Measurements from ENCODE around the gene SLCO1B1. TPM values are rescaled to one million over a fixed set of nuclear protein-coding genes. Genes with fewer than 3 reads are reported as not detected.
"Not testable (repeated sequence)": the region's sequence is repeated elsewhere in the genome, so short reads cannot be mapped to it uniquely, and the experiment has no call there.

Gene SLCO1B1, protein sequence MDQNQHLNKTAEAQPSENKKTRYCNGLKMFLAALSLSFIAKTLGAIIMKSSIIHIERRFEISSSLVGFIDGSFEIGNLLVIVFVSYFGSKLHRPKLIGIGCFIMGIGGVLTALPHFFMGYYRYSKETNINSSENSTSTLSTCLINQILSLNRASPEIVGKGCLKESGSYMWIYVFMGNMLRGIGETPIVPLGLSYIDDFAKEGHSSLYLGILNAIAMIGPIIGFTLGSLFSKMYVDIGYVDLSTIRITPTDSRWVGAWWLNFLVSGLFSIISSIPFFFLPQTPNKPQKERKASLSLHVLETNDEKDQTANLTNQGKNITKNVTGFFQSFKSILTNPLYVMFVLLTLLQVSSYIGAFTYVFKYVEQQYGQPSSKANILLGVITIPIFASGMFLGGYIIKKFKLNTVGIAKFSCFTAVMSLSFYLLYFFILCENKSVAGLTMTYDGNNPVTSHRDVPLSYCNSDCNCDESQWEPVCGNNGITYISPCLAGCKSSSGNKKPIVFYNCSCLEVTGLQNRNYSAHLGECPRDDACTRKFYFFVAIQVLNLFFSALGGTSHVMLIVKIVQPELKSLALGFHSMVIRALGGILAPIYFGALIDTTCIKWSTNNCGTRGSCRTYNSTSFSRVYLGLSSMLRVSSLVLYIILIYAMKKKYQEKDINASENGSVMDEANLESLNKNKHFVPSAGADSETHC
- polyA plus RNA-seq: not detected

DNA sequence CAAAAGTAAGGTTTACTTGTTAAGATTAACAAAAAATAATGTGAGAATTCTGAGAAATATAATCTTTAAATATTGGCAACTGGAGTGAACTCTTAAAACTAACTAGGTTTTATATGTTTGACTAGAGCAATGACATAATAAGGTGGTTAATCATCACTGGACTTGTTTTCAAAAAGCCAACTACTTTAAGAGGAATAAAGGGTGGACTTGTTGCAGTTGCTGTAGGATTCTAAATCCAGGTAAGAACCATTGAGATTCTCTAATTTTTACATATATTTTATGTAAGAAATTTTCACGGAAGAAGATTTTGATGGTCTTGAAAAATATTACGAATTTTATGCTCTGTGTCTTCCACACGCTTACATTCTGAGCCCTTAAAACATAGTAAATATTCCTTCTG, at the start of gene SLCO1B1:
SLCO1B1 (plus strand) TSS at position 197 of the 400 bp plus-strand sequence. CDS start 10,381 bp downstream, outside the sequence.
- H3K4me1 Mint-ChIP-seq: no peaks in the 10 kb centered on the region
- no peaks in the 10 kb centered on the region for H3K36me3 Mint-ChIP-seq
- H3K27me3 Mint-ChIP-seq: no peaks in the 10 kb centered on the region
- H3K9me3 Mint-ChIP-seq: peaks cover 0 to 8% (median 2%) of the 10 kb centered on the region in 3 donors
- no peak within 1 kb of the TSS for H3K4me3 Mint-ChIP-seq
- no peak within 1 kb of the TSS for H3K27ac Mint-ChIP-seq

DNA sequence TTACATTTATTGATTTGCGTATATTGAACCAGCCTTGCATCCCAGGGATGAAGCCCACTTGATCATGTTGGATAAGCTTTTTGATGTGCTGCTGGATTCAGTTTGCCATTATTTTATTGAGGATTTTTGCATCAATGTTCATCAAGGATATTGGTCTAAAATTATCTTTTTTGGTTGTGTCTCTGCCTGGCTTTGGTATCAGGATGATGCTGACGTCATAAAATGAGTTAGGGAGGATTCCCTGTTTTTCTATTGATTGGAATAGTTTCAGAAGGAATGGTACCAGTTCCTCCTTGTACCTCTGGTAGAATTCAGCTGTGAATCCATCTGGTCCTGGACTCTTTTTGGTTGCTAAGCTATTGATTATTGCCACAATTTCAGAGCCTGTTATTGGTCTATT, 46.2 kb upstream of the SLCO1B1 start:
- H3K36me3 Mint-ChIP-seq, H3K4me1 Mint-ChIP-seq, H3K9me3 Mint-ChIP-seq, H3K27ac Mint-ChIP-seq, H3K27me3 Mint-ChIP-seq, H3K4me3 Mint-ChIP-seq: not testable (repeated sequence)

DNA sequence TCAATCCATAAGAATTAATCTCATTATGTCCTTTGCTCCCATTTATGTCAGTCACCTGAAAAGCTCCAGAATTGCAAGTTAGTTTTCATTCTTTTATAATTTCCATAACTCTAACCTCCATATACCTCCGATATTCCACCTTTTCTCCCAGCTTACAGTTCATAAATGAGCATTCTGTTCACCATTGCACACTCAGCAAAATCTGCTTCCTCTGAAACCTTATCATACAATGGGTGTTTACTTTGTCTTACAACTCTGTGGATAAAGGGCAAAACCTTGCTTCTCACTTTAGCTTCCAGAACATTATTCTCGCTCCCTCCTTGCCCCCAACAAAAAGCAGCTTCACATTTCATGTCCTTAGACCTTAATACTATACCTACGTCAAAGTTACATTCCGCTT, 19.3 kb upstream of the SLCO1B1 start:
- no peak overlapping the region for H3K4me3 Mint-ChIP-seq
- H3K4me1 Mint-ChIP-seq: no peaks in the 10 kb centered on the region
- H3K36me3 Mint-ChIP-seq: no peaks in the 10 kb centered on the region
- H3K27ac Mint-ChIP-seq: peak overlapping the region in 1 of 3 donors; percentile 4
- H3K27me3 Mint-ChIP-seq: no peaks in the 10 kb centered on the region
- H3K9me3 Mint-ChIP-seq: peaks cover 2 to 12% (median 5%) of the 10 kb centered on the region in 3 donors

DNA sequence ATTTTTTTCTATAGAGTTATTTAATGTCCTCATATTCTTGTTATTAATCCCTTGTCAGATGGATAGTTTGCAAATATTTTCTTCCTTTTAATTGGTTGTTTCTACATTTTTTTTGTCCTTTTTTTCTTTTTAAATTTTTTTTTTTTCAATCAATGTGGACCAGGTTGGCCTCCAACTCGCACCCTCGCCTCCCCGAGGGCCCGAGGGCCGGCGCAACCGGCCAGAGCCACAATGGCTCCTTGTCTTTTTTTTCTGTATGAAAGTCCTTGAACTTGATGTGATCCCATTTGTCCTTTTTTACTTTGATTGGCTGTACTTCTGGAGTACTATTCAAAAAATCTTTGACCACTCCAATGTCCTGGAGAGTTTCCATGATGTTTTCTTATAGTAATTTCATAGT, 17.7 kb upstream of the SLCO1B1 start:
- H3K4me3 Mint-ChIP-seq: no peak overlapping the region
- no peaks in the 10 kb centered on the region for H3K4me1 Mint-ChIP-seq
- H3K27me3 Mint-ChIP-seq: no peaks in the 10 kb centered on the region
- peaks cover 2 to 12% (median 5%) of the 10 kb centered on the region in 3 donors for H3K9me3 Mint-ChIP-seq
- H3K36me3 Mint-ChIP-seq: no peaks in the 10 kb centered on the region
- no peak overlapping the region for H3K27ac Mint-ChIP-seq

DNA sequence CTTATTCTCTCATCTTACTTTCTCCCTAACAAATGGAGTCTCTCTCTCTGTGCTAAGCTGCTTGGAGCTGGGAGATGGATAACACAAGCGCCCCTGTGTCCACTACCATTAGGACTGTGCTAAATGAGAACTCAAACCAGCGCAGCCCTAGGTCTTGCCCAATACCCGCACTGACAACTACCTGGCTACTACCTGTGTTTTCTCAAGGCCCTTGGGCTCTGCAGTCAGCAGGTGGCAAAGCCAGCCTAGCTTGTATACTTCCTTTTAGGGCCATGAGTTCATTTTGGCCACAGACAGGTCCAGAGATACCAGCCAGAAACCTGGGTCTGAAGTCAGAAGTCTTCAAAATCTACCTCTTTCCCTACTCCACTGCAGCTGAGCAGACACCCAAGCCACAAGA, 13.0 kb upstream of the SLCO1B1 start:
- H3K27me3 Mint-ChIP-seq: no peaks in the 10 kb centered on the region
- H3K9me3 Mint-ChIP-seq: peaks cover 0 to 7% (median 2%) of the 10 kb centered on the region in 3 donors
- no peaks in the 10 kb centered on the region for H3K4me1 Mint-ChIP-seq
- H3K27ac Mint-ChIP-seq: no peak overlapping the region
- no peaks in the 10 kb centered on the region for H3K36me3 Mint-ChIP-seq
- no peak overlapping the region for H3K4me3 Mint-ChIP-seq

DNA sequence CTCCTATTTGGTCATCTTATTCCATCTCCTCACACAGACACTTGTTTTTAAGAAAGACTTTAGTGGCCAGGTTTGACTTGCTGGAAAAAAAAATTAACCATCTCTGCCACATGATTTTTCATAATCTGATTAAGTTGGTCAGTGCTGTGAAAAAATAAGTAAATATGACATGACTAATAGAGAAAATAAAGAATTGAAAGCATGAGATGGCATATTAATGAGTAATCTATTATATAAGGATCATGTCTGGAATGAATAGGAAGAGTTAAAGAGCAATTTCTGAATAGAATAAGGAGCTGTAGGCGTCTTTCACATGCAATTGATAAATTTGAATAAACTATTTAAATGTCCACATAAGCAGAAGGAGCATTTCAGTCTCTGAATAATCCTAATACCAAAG, 12.2 kb upstream of the SLCO1B1 start:
- no peaks in the 10 kb centered on the region for H3K27me3 Mint-ChIP-seq
- no peaks in the 10 kb centered on the region for H3K36me3 Mint-ChIP-seq
- H3K9me3 Mint-ChIP-seq: peaks cover 0 to 7% (median 0%) of the 10 kb centered on the region in 3 donors
- H3K27ac Mint-ChIP-seq: no peak overlapping the region
- H3K4me3 Mint-ChIP-seq: no peak overlapping the region
- H3K4me1 Mint-ChIP-seq: no peaks in the 10 kb centered on the region

DNA sequence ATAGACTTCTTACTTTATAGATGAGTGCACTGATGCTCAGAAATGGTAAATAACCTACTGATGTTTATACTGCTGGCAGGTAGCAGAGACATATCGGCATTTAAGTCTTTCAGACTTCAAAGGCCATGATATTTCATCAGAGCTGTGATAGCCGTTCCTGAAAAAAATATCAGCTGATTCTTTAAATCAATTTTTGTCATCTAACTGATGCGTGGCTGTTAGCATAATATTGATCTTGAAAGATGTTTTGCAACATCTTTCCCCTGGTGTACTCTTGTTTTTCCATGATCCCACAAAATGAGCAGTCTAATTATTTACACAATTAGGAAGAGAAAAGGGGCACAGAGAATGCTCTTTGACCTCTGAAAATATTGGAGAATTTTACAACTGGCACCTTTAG, 1.6 kb upstream of the SLCO1B1 start:
- no peaks in the 10 kb centered on the region for H3K36me3 Mint-ChIP-seq
- H3K27me3 Mint-ChIP-seq: no peaks in the 10 kb centered on the region
- H3K4me3 Mint-ChIP-seq: no peak overlapping the region
- H3K27ac Mint-ChIP-seq: no peak overlapping the region
- H3K4me1 Mint-ChIP-seq: no peaks in the 10 kb centered on the region
- peaks cover 0 to 6% (median 0%) of the 10 kb centered on the region in 3 donors for H3K9me3 Mint-ChIP-seq

DNA sequence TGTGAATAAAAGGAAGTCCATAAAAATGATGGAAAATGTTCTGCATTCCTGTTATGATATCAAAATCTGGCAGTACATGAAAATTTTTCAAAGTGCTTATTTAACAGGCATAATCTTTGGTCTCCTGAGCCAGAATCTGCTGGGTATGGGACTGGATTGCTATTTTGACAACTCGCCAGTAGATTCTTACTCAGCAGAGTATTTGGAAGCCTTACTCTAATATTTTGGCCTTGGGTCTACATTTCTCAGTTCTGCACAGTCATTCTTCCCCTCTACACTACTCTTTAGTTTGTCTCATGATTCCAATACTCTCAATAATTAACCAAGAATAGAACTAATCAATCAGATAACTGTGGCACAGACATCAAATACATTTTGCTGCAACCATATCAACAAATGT, 1.1 kb upstream of the SLCO1B1 start:
- Mint-ChIP-seq H3K9me3 (peaks cover 0 to 6% (median 0%) of the 10 kb centered on the region in 3 donors), H3K27me3 (no peaks in the 10 kb centered on the region), H3K4me1 (no peaks in the 10 kb centered on the region), H3K36me3 (no peaks in the 10 kb centered on the region), H3K4me3 (no peak overlapping the region), H3K27ac (no peak overlapping the region)

DNA sequence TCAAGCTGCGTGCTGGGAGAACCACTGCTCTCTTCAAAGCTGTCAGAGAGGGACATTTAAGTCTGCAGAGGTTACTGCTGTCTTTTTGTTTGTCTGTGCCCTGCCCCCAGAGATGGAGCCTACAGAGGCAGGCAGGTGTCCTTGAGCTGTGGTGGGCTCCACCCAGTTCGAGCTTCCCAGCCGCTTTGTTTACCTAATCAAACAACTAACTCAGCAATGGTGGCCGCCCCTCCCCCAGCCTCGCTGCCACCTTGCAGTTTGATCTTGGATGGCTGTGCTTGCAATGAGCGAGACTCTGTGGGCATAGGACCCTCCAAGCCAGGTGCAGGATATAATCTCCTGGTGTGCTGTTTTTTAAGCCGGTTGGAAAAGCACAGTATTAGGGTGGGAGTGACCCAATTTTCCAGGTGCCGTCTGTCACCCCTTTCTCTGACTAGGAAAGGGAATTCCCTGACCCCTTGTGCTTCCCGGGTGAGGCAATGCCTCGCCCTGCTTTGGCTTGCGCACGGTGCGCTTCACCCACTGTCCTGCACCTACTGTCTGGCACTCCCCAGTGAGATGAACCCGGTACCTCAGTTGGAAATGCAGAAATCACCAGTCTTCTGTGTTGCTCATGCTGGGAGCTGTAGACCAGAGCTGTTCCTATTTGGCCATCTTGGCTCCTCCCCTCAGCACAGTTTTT, 6.5 kb downstream of the SLCO1B1 start:
- not testable (repeated sequence) for H3K36me3 Mint-ChIP-seq, H3K27ac Mint-ChIP-seq, H3K27me3 Mint-ChIP-seq, H3K4me1 Mint-ChIP-seq, H3K4me3 Mint-ChIP-seq, H3K9me3 Mint-ChIP-seq

DNA sequence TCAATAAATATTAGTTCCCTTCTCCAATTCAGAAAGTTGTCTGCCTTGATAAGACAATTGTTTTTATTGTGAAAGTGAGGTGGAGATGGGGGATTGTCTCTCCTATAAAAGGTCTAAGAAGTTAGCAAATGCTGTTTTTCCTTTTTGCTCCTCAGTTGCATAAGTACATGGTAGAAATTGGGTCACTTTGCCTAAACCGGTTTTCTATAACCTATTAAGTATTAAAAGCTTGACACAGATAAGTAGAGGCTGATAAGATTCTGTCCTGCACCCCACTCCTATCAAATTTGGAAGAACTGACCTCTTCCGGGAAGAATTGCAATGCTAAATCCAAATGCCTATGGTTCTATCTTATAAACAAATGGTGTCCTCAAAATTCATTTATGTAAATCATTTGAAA, 7.0 kb downstream of the SLCO1B1 start:
- no peaks in the 10 kb centered on the region for H3K27me3 Mint-ChIP-seq
- no peak overlapping the region for H3K27ac Mint-ChIP-seq
- no peaks in the 10 kb centered on the region for H3K36me3 Mint-ChIP-seq
- H3K9me3 Mint-ChIP-seq: peaks cover 0 to 4% (median 2%) of the 10 kb centered on the region in 3 donors
- H3K4me1 Mint-ChIP-seq: peaks cover 0 to 2% (median 0%) of the 10 kb centered on the region in 3 donors
- H3K4me3 Mint-ChIP-seq: no peak overlapping the region

DNA sequence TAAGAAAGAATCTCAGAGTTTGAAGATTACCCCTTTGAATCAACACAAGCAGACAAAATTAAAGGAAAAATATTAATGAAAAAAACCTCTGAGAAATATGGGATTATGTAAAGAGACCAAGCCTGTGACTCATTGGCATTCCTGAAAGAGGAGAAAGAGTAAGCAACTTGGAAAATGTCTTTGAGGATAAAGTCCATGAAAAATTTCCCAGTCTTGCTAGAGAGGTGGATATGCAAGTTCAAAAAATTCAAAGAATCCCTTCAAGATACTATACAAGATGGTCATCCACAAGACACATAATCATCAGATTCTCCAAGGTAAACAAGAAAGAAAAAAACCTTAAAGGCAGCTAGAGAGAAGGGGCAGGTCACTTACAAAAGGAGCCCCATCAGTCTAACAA, 13.3 kb downstream of the SLCO1B1 start:
- Mint-ChIP-seq H3K9me3 (peaks cover 0 to 3% (median 1%) of the 10 kb centered on the region in 3 donors), H3K4me3 (no peak overlapping the region), H3K27ac (no peak overlapping the region), H3K27me3 (no peaks in the 10 kb centered on the region), H3K36me3 (no peaks in the 10 kb centered on the region), H3K4me1 (no peaks in the 10 kb centered on the region)

DNA sequence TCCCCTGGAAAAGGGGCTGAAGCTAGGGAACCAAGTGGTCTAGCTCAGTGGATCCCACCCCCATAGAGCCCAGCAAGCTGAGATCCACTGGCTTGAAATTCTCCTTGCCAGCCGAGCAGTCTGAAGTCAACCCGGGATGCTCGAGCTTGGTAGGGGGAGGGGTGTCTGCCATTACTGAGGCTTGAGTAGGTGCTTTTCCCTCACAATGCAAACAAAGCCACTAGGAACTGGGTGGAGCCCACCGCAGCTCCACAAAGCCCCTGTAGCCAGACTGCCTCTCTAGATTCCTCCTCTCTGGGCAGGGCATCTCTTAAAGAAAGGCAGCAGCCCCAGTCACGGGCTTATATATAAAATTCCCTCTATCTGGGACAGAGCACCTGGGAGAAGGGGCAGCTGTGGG, 18.9 kb downstream of the SLCO1B1 start:
- H3K27me3 Mint-ChIP-seq, H3K4me1 Mint-ChIP-seq, H3K27ac Mint-ChIP-seq, H3K36me3 Mint-ChIP-seq, H3K4me3 Mint-ChIP-seq, H3K9me3 Mint-ChIP-seq: not testable (repeated sequence)

DNA sequence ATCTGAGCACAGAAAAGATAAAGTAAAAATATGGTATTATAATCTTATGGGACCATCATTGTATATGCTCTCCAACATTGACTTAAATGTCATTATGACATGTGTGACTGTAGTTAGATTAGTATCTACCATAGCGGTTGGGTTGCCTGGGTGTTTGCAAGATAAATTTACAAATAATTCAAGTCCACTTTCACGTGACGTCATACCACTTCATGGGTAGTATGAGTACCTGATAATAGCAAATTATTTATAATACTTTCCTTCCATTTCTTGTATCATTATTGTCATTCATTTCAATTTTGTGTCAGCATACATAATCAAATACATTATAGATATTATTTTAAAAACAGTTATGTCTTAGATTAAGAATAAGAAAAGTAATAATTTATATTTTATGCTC, 20.2 kb downstream of the SLCO1B1 start:
- Mint-ChIP-seq H3K4me1 (no peaks in the 10 kb centered on the region), H3K4me3 (no peak overlapping the region), H3K27me3 (no peaks in the 10 kb centered on the region), H3K27ac (no peak overlapping the region), H3K36me3 (no peaks in the 10 kb centered on the region), H3K9me3 (peaks cover 0 to 3% (median 1%) of the 10 kb centered on the region in 3 donors)

DNA sequence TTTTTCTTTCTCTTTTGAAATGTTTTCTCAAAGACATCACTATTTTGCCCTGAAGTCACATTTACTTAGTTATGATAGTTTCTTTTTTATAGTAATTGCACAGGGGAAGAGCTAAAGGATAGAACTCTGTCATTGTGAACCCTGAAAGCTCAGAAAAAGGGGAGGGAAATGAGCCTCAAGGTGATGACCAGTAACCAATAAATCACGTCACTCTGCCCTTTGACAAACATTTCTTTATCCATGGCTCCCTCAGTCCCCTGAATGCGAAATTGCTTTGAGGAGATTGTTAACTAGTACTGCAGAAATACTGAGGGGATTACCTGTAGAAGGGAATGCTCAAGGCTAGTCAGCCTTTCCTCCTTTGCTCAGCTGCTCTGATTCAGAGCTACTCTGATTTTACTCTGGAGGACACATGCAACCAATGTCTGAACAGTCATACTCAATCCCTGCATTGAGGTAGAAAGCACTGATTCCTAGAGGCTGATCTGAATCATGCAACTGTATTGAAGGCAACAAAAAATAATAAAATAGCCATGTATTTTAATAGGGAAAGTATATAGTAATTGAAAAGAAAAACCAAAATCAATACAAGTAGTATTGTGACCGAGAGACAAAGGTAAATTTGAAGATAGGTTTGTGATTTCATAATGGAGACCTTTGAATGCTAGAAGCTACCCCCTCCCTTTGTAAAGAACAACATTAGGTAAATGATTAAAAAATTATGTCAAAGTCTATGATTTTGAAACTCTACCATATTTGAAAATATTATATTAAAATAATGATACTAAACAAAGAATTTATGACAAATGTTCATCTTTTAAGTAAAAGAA, 24.7 kb downstream of the SLCO1B1 start:
- H3K4me1 Mint-ChIP-seq: no peaks in the 10 kb centered on the region
- H3K27ac Mint-ChIP-seq: no peak overlapping the region
- no peak overlapping the region for H3K4me3 Mint-ChIP-seq
- no peaks in the 10 kb centered on the region for H3K27me3 Mint-ChIP-seq
- no peaks in the 10 kb centered on the region for H3K9me3 Mint-ChIP-seq
- no peaks in the 10 kb centered on the region for H3K36me3 Mint-ChIP-seq

DNA sequence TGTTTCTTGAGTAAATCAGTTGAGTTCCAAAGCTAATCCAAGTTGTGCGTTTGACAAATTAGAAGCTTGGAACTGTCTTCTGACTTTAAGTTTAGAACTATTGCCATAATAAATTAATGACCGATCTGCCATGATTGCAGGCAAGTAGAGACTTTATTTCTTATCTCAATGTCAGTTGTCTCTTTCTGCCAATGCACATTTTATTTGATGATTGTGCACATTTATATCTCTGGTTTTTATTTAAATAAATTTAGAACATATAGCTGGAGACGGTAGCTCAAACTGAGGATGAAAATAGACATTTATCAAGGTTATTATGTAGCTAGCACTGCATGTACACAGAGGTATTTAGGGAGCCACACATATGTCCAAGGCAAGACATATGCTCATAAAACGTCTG, 34.1 kb downstream of the SLCO1B1 start:
- H3K36me3 Mint-ChIP-seq: no peaks in the 10 kb centered on the region
- H3K4me3 Mint-ChIP-seq: no peak overlapping the region

More for the DNA sequence above, 34.1 kb downstream of the SLCO1B1 start:
- Mint-ChIP-seq H3K27ac (no peak overlapping the region), H3K4me1 (no peaks in the 10 kb centered on the region), H3K27me3 (peaks cover 1% of the 10 kb centered on the region), H3K9me3 (peaks cover 4 to 15% (median 7%) of the 10 kb centered on the region in 3 donors)
